K562 (cell line): ENCODE measurements around the gene APC2. TPM values are rescaled to one million over a fixed set of nuclear protein-coding genes. Genes with fewer than 3 reads are reported as not detected.
A peak's percentile ranks its signal among the peaks of the same experiment; 100 is the strongest.

Experiments
- BCL6 ChIP-seq: fragments of 250-450 bp; sonication (Bioruptor Pico); IDR thresholded peaks from 2 replicates; pipeline ENCODE4 v1.4.0; 2020
- ESRRB ChIP-seq: fragments of 250-450 bp; sonication (Bioruptor Pico); IDR thresholded peaks from 2 replicates; pipeline ENCODE4 v1.5.0; 2020; ENCODE audit warnings: mild to moderate bottlenecking, moderate library complexity, borderline replicate concordance
- HNRNPH1 ChIP-seq: fragments of 200-400 bp; formaldehyde crosslinking; optimal IDR thresholded peaks from 2 replicates; pipeline ENCODE3; 2017; ENCODE audit warnings: low read depth, mild to moderate bottlenecking, low read length, moderate library complexity
- KDM1A ChIP-seq, 2 experiments: fragments of 450-650 bp; IDR thresholded peaks; 2 replicates each; pipeline ENCODE4 v1.6.1; 2016; ENCODE audit warnings: mild to moderate bottlenecking in 2 of 2
- NEUROD1 ChIP-seq: fragments of 150-350 bp; IDR thresholded peaks from 2 replicates; pipeline ENCODE4 v1.6.1; 2014; ENCODE audit warnings: borderline replicate concordance, low read length, low read depth; ENCODE audit not compliant: partially characterized antibody
- NFATC3 ChIP-seq: fragments of 450-650 bp; IDR thresholded peaks from 2 replicates; pipeline ENCODE4 v1.6.1; 2017; ENCODE audit warnings: mild to moderate bottlenecking
- NR2C1 ChIP-seq, 2 experiments: fragments of 450-650 bp; IDR thresholded peaks; 2 replicates each; pipeline ENCODE4 v1.6.1; 2017; ENCODE audit warnings: mild to moderate bottlenecking in 2 of 2, antibody characterized with exemption in 1 of 2, inconsistent platforms in 1 of 2, missing compliant biosample characterization in 1 of 2, missing genetic modification characterization in 1 of 2
- PHF20 ChIP-seq: fragments of 450-650 bp; IDR thresholded peaks from 2 replicates; pipeline ENCODE4 v1.6.1; 2018; ENCODE audit not compliant: partially characterized antibody
- POLR3A ChIP-seq: IDR thresholded peaks from 2 replicates; pipeline ENCODE4 v1.6.1; 2011; ENCODE audit warnings: borderline replicate concordance, mild to moderate bottlenecking, moderate library complexity; ENCODE audit not compliant: insufficient read length, insufficient read depth; ENCODE audit errors: extremely low read depth
- RBM14 ChIP-seq: fragments of 200-400 bp; formaldehyde crosslinking; IDR thresholded peaks from 2 replicates; pipeline ENCODE4 v1.6.1; 2018; ENCODE audit warnings: low read depth, mild to moderate bottlenecking, low read length, moderate library complexity, borderline replicate concordance; ENCODE audit not compliant: insufficient read depth
- RNF2 ChIP-seq: sonication (generic); IDR thresholded peaks from 2 replicates; pipeline ENCODE4 v1.6.1; 2016
- STAT5A ChIP-seq: IDR thresholded peaks from 2 replicates; pipeline ENCODE4 v1.6.1; 2012; ENCODE audit warnings: low read length, inconsistent platforms, borderline replicate concordance
- TOE1 ChIP-seq, 2 experiments: fragments of 450-650 bp in 1 of 2; sonication (generic) in 1 of 2; formaldehyde crosslinking in 1 of 2; IDR thresholded peaks; 2 replicates each; pipeline versions ENCODE4 v1.7.1 to v1.8.0; 2016 to 2022; ENCODE audit warnings: borderline replicate concordance in 2 of 2, mild to moderate bottlenecking in 2 of 2, antibody characterized with exemption in 1 of 2, inconsistent platforms in 1 of 2, low read depth in 1 of 2, missing genetic modification reagents in 1 of 2, moderate library complexity in 1 of 2
- ZNF384 ChIP-seq: IDR thresholded peaks from 2 replicates; pipeline ENCODE4 v1.6.1; 2012; ENCODE audit warnings: low read depth, low read length, improper control_type of control experiment
- polyA plus RNA-seq, 8 experiments: library from polyadenylated mRNA; depleted of rRNA in 4 of 8; stranded (reverse) in 5 of 8; unstranded in 3 of 8; fragments of >200 nt; fragmentation: Nextera tagmentation in 2 of 8; fragmentation: Illumina TruSeq in 1 of 8; extraction: Ambion mirVana in 2 of 8; extraction: Trizol in 1 of 8; gene quantifications; 2 replicates each; pipeline versions ENCODE4 v1.2.1 to v1.2.3, GENCODE V29; 2011 to 2014; ENCODE audit warnings: inconsistent platforms in 1 of 8, missing spikeins in 1 of 8
- total RNA-seq, 7 experiments: library from RNA; depleted of rRNA in 6 of 7; stranded (reverse); fragments of >200 nt in 6 of 7; fragmentation: Illumina TruSeq in 2 of 7; extraction: Trizol in 2 of 7; gene quantifications; 2 replicates each; pipeline versions ENCODE4 v1.2.1 to v1.2.3, GENCODE V29; 2011 to 2021; ENCODE audit warnings: low replicate concordance in 1 of 7
- TF ChIP-seq, protein P1 (sequence below): IDR thresholded peaks from 2 replicates; pipeline ENCODE4 v1.6.1; 2011; ENCODE audit warnings: borderline replicate concordance, low read depth, mild to moderate bottlenecking, moderate library complexity, low read length; ENCODE audit not compliant: insufficient read depth, poor library complexity, severe bottlenecking
- TF ChIP-seq, protein P2 (sequence below): fragments of 250-450 bp; sonication (Bioruptor Pico); IDR thresholded peaks from 2 replicates; pipeline ENCODE4 v1.8.0; 2022; ENCODE audit warnings: moderate library complexity, mild to moderate bottlenecking, inconsistent platforms
- TF ChIP-seq, protein P3 (sequence below): sonication (generic); formaldehyde crosslinking; IDR thresholded peaks from 2 replicates; pipeline ENCODE4 v1.9.0; 2022; ENCODE audit warnings: mild to moderate bottlenecking, missing genetic modification reagents
- TF ChIP-seq, protein P4 (sequence below): fragments of 150-350 bp; IDR thresholded peaks from 2 replicates; pipeline ENCODE4 v1.6.1; 2014; ENCODE audit warnings: low read depth, mild to moderate bottlenecking, low read length, borderline replicate concordance

APC2 gene
- total and polyA plus RNA-seq, 9 of the 15 experiments (the other 6 are each of a cell fraction or from before 2014, with no cell fraction given), result 0.01 to 0.40 (median 0.05) TPM; not detected in 3

DNA sequence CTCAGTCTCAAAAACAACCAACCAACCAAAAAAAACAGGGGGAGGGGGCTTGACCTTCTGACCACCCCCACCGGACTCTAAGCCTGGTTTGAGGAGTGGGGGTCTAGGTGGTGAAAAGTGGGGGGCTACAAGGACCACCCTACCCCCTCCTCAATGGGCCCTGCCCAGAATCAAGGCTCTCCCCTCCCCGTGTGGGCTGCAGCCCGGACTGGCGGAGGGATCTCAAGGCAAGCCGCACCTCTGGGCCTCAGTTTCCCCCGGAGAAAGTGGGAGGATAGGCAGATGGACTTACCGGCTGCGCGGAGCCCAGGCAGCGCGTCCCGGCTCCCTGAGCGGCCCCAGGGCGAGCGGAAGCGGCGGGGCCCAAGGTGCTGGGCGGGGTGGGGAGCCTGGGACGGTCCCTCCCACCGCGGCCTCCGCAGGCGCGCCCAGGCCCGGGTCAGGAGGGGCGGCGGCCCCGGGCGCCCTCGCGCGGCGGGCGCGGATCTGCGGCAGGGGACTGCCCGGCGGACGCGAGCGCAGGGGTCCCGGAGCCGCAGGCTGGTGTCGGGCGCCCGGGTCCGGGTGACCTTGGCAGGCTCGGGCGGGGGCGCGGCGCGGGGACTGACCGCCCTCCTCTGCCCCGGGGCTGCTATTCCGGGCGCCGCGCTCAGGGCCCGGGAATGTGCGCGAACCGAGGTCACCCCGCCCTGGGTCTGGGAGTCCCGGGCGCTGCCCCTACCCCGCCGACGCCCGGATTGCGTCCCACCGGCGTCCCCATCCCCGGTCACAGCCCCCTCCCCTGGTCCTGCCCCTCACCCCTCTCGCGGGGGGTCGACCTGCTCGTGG is 63.0 kb downstream of the APC2 start, which contains the start of gene ADAMTSL5 (continued):
- 0 out of 2 replicates have a peak, but pooled peaks have one; percentile 42 for TF ChIP-seq RBM14
- TF ChIP-seq, protein P1, sequence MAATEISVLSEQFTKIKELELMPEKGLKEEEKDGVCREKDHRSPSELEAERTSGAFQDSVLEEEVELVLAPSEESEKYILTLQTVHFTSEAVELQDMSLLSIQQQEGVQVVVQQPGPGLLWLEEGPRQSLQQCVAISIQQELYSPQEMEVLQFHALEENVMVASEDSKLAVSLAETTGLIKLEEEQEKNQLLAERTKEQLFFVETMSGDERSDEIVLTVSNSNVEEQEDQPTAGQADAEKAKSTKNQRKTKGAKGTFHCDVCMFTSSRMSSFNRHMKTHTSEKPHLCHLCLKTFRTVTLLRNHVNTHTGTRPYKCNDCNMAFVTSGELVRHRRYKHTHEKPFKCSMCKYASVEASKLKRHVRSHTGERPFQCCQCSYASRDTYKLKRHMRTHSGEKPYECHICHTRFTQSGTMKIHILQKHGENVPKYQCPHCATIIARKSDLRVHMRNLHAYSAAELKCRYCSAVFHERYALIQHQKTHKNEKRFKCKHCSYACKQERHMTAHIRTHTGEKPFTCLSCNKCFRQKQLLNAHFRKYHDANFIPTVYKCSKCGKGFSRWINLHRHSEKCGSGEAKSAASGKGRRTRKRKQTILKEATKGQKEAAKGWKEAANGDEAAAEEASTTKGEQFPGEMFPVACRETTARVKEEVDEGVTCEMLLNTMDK, result peak; percentile 38
- no peak for TF ChIP-seq NEUROD1
- no peak for TF ChIP-seq NFATC3
- no peak for TF ChIP-seq HNRNPH1
- TF ChIP-seq ZNF384, result no peak
- no peak for TF ChIP-seq RNF2
- TF ChIP-seq PHF20, result peak; percentile 63
- TF ChIP-seq, protein P2, sequence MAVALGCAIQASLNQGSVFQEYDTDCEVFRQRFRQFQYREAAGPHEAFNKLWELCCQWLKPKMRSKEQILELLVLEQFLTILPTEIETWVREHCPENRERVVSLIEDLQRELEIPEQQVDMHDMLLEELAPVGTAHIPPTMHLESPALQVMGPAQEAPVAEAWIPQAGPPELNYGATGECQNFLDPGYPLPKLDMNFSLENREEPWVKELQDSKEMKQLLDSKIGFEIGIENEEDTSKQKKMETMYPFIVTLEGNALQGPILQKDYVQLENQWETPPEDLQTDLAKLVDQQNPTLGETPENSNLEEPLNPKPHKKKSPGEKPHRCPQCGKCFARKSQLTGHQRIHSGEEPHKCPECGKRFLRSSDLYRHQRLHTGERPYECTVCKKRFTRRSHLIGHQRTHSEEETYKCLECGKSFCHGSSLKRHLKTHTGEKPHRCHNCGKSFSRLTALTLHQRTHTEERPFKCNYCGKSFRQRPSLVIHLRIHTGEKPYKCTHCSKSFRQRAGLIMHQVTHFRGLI, result no peak
- TF ChIP-seq STAT5A, result no peak
- peak; percentile 90 to 94 for TF ChIP-seq KDM1A (IDR thresholded peaks at IDR 0.05)
- no peak for TF ChIP-seq BCL6
- TF ChIP-seq ESRRB, result no peak
- TF ChIP-seq NR2C1 (IDR thresholded peaks at IDR 0.05), result no peak
- no peak for TF ChIP-seq NR2C1 (tag; IDR thresholded peaks at IDR 0.05)
- TF ChIP-seq POLR3A, result no peak
- peak; percentile 73; the same call in 1 of the 2 replicates for TF ChIP-seq TOE1 (IDR thresholded peaks at IDR 0.05; ENCODE audit: borderline replicate concordance)
- TF ChIP-seq TOE1 (CRISPR knock-in tag; IDR thresholded peaks at IDR 0.05; ENCODE audit: borderline replicate concordance, low read depth), result no peak
- TF ChIP-seq, protein P3, sequence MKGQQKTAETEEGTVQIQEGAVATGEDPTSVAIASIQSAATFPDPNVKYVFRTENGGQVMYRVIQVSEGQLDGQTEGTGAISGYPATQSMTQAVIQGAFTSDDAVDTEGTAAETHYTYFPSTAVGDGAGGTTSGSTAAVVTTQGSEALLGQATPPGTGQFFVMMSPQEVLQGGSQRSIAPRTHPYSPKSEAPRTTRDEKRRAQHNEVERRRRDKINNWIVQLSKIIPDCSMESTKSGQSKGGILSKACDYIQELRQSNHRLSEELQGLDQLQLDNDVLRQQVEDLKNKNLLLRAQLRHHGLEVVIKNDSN, result no peak
- TF ChIP-seq, protein P4, sequence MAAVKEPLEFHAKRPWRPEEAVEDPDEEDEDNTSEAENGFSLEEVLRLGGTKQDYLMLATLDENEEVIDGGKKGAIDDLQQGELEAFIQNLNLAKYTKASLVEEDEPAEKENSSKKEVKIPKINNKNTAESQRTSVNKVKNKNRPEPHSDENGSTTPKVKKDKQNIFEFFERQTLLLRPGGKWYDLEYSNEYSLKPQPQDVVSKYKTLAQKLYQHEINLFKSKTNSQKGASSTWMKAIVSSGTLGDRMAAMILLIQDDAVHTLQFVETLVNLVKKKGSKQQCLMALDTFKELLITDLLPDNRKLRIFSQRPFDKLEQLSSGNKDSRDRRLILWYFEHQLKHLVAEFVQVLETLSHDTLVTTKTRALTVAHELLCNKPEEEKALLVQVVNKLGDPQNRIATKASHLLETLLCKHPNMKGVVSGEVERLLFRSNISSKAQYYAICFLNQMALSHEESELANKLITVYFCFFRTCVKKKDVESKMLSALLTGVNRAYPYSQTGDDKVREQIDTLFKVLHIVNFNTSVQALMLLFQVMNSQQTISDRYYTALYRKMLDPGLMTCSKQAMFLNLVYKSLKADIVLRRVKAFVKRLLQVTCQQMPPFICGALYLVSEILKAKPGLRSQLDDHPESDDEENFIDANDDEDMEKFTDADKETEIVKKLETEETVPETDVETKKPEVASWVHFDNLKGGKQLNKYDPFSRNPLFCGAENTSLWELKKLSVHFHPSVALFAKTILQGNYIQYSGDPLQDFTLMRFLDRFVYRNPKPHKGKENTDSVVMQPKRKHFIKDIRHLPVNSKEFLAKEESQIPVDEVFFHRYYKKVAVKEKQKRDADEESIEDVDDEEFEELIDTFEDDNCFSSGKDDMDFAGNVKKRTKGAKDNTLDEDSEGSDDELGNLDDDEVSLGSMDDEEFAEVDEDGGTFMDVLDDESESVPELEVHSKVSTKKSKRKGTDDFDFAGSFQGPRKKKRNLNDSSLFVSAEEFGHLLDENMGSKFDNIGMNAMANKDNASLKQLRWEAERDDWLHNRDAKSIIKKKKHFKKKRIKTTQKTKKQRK, result no peak
